Measurements from ENCODE around the gene IL1RAPL1.

Gene IL1RAPL1

GRCh38 chrX:29834764-29835163, 1247.5 kb downstream of the IL1RAPL1 start:
- DNase-seq = no peak

DNA sequence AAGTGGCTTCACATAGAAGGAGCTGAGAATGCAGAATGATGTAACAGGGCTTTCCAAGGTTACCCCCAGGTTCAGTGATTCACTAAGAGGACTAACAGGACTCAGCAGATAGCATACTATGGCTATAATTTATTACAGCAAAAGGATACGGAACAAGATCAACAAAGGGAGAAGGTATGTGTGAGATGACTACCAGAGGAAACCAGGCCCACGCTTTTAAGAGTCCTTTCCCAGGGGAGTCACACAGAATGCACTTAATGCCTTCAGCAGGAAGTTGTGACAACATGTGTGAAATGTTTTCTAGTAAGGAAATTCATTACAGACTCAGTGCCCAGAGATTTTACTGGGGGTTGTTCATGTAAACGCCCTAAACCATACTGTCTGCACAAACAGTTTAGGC, 1254.5 kb downstream of the IL1RAPL1 start:
- DNase-seq = no peak

DNA sequence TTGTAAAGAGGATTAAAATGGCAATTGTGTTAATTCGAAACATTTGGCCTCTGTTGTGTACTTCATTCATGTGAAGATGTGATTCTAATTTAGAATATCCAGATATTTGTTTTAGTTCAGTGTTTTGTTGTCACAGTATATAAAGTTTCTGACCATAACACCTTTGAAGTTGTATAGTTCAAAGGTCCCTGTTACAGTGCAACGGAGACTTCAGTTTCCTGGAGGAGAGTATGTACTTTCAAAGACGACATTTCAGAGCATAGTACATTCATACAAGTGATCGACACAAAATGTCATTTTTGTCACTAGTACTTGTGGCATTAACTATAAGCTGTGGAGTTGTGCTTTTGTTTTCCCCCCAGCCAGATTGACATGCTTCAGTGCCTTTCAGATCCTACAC, 1255.3 kb downstream of the IL1RAPL1 start:
- DNase-seq = no peak

DNA sequence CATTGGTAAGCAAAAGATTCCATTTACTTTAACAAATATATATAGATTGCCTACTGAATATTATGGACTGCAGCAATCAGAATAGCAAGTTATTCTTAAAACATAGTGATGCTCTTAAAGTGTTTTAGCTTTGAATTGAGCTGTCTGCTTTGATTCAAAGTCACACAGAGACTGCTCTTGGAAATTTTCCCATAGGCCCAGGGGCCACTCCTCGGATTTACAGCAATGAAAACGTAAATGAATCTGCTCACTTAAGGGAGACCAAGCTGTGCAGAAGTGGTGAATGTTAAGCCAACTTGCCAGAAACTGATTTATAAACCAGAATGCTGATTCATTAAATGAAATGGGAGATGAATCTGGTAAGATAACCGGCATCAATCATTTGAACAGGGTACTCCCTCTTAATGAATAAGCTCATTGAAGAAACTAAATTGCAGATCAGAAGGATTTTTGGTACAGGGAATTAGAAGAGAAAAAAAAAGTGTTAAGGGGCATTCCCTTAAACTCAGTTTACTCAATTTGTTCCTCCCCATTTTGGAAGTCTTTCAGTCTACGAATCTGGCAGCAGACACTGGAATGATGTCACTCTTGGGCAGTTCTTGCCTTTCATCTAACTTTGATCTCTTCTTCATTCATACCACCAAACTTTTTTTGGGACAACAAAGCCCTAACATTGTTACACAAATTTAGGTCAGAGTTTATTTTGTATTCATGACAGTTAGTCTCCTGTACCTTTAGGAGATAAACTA, 1264.8 kb downstream of the IL1RAPL1 start:
- DNase-seq = no peak

- no peak for DNase-seq
Observed at GRCh38 chrX:29852767-29853166, 1265.5 kb downstream of the IL1RAPL1 start.

- DNase-seq = no peak
Observed at GRCh38 chrX:29858714-29859113, 1271.5 kb downstream of the IL1RAPL1 start.

- no peak for DNase-seq
Observed at GRCh38 chrX:29862126-29862677, 1275.0 kb downstream of the IL1RAPL1 start.

DNA sequence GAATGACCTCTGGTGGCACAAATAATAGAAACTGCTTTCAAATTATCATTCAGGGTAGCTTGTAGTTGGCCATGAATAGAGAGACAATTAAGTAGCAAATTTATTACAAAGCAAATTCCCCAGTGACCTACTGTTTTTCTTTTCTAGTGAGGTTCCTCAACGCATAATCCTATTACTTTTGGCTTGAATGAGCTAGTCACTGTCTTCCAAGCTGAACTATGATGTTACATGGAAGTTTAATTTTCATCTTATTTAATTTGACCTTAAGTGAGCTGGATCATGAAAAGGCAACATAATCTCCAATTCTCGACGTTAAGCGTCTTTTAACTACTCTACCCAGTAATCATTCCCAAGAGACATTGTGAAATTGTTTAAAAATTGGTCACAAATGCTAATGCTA, 1280.7 kb downstream of the IL1RAPL1 start:
- DNase-seq = no peak

- DNase-seq = no peak
Observed at GRCh38 chrX:29869837-29870236, 1282.6 kb downstream of the IL1RAPL1 start.

DNA sequence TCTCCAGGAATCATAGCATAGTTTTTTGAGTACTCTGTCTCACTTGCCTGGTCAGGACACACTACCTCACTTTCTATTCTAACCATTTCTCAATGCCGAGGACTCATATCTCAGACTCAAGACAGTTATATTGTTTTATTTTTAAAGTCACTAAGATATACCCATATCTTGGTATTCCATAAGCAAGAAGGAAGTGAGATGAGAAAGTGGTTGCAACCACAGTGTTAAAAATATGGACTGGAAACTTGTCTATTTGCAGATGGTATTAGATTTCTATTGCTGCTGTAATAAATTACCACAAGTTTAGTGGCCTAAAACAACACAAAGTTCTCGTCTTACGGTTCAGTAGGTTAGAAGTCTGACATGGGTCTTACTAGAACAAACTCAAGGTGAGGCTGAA, 1283.4 kb downstream of the IL1RAPL1 start:
- no peak for DNase-seq

GRCh38 chrX:29872831-29873230, 1285.6 kb downstream of the IL1RAPL1 start:
- DNase-seq = no peak

DNA sequence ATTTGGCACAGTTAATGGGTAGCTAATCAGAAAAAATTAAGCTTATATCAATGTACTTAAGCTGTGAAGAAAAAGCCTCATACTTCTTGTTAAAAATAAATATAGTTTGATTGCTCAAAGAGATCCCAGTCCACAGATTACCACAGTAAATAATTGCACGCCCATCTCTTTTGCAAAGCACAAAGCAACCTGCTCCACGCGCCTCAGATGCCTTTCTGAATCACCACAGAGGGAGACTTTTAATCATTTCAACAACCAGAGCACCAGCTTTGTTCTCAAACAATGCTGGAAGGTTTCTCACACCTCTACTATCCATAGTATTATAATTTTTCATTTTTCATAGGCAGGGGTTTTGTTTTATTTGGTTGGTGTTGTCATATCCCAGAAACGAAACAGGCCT, 1289.5 kb downstream of the IL1RAPL1 start:
- DNase-seq = no peak

GRCh38 chrX:29880977-29881376, 1293.7 kb downstream of the IL1RAPL1 start:
- DNase-seq = no peak

DNA sequence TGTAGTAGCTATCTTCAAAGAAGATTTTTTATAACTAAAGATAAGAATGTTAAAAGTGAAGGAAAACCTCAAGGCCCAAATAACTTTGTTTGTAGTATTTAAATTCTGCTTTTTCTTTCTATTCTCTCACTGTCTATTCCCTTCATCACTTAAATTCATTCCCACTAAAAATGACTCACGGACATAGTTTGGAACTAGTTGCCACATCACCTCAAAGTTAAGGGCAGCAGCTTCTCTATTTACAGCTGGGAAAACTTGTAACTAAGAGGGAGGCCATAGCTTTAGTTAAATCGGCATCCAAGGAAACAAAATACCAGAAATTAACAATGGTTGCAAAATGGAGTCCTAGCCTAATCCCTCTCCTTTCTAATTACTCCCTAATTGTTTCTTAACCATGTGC, 1302.8 kb downstream of the IL1RAPL1 start:
- DNase-seq = no peak

GRCh38 chrX:29890646-29891200, 1303.5 kb downstream of the IL1RAPL1 start:
- no peak for DNase-seq

GRCh38 chrX:29902004-29902403, 1314.8 kb downstream of the IL1RAPL1 start:
- DNase-seq = no peak

DNA sequence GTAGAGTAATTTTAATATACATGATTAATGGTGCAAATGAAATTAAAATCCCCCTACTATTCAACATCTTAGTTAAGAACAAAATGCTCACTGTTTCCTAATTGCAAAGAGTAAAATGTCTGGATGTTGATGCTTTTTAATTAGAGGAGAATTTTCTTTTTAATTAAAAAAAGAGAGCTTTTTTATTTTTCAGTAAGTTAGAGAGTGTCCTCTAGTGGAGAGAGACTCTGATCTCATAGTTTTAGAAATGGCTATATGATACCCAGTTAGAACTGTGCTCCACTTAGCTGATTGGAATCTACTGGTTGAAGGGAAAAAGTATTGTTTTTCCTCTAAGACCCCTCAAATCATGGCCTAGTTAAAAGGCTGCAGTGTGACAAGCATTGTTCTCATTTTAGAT, 1316.1 kb downstream of the IL1RAPL1 start:
- DNase-seq = no peak

DNA sequence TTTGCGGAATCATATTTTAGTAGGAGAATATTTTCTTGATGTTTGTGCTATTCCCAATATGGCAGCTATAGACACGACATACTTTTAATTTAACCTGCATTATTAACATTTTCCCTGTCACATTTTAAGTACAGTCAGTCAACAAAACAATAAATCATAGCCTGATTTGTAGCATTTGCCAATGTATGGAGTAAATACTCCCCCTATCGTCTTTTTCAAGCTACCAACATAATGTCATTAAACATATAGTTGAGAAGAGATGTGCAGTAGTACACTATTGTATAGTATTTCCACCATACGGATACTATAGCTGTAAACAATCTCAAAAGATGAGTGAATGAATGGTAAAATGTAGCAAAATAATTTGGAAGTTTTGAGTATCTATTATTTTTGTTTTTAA, 1324.4 kb downstream of the IL1RAPL1 start:
- no peak for DNase-seq

DNA sequence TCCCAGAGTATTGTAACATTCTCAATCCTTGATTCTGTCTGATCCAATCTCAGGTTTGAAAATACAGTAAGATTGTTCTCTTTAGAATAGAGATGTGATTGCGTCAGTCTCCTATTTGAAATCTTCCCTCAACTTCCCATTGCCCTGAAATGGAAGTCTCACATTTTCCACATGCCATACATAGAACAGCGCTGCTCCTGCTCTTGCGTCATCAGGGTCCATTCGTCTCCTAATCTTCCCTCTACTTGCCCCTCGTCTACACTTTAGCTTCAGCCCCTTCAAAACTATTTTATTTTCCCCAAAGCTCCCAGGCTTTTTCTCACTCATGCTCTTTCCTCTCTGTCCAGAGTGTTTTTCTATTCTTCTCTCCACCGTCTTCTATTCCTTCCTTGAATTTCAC, 1326.4 kb downstream of the IL1RAPL1 start:
- no peak for DNase-seq

DNA sequence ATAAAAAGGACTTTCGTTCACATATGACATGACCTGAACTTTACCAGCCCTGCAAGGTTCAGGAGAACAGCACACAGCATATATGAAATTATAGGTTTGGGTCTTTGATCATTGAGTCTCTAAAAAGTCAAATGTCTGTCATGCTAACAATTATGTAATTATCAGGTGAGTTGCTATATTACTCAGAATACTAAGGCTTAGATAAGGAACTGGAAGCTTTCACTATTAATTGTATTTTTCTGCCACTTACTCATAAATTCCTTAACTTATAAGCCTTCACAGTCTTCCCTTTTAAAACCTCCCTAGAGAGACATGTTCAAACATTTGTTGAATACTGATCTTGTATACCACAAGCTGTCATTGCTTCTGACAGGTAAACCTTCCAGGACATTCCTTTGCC, 1335.4 kb downstream of the IL1RAPL1 start:
- DNase-seq = no peak

DNA sequence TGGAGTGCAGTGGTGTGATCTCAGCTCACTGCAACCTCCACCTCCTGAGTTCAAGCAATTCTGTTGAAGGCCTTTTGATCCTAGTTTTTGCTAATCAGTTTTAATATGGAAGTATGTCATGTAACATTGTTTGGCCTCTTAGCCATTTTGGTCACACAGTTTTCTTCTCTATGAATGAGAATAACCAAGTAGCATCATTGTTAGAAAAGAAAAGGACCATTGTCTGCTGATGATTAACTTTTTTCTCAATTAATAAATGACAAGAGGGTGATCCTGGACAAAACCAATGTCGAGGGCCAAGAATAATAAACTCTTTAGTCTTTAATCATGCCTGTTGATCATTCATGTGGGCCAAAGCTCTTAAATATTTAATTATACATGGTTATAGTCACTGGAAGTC, 1338.8 kb downstream of the IL1RAPL1 start:
- no peak for DNase-seq

GRCh38 chrX:29926659-29927058, 1339.4 kb downstream of the IL1RAPL1 start:
- no peak for DNase-seq

DNA sequence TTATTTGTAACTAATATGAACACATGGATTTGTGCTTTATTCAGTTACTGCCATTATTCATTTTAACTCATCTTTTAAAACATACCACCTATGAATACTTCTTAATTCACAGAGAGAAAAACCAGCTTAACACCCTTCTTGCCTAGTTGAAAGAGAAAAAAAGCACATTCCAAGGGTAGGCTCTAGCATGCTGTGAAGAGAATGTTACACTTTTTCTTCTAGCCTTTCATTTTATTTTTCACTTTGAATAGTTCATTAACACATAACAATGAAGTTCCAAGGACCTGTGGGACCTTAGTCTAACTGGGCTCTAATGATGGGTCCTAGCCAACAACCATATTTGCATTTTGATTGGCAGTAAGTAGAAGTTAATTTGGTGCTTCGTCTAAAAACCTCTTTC, 1348.2 kb downstream of the IL1RAPL1 start:
- no peak for DNase-seq

GRCh38 chrX:29940750-29941149, 1353.5 kb downstream of the IL1RAPL1 start:
- no peak for DNase-seq

GRCh38 chrX:29941287-29941686, 1354.0 kb downstream of the IL1RAPL1 start:
- no peak for DNase-seq
